Smooth muscle cell (in vitro differentiated cells): ENCODE results near the gene SLC25A43. TPM values are rescaled to one million over a fixed set of nuclear protein-coding genes. Genes with fewer than 3 reads are reported as not detected.
"Not testable (repeated sequence)": the region's sequence is repeated elsewhere in the genome, so short reads cannot be mapped to it uniquely, and the experiment has no call there.

ENCODE experiments used
- DNase-seq: peaks from one replicate; lab custom pipeline; 2025; ENCODE audit not compliant: unreplicated experiment; lab: John Stamatoyannopoulos, UW
- H2AFZ ChIP-seq: fragments of 200-600 bp; sonication (generic); 2 replicates; pipeline ENCODE4 v1.6.0; 2016; ENCODE audit warnings: antibody characterized with exemption, low read depth, mild to moderate bottlenecking
- H3F3A ChIP-seq: fragments of 200-600 bp; sonication (generic); 2 replicates; pipeline ENCODE4 v1.6.0; 2017; ENCODE audit warnings: antibody characterized with exemption, low read depth
- H3K27ac ChIP-seq: fragments of 200-600 bp; sonication (generic); 2 replicates; pipeline ENCODE4 v1.5.1; 2016; ENCODE audit warnings: low read depth, mild to moderate bottlenecking
- H3K27me3 ChIP-seq: fragments of 200-600 bp; sonication (generic); 2 replicates; pipeline ENCODE4 v1.6.1; 2016; ENCODE audit warnings: low read depth, mild to moderate bottlenecking
- H3K36me3 ChIP-seq: fragments of 200-600 bp; sonication (generic); 2 replicates; pipeline ENCODE4 v1.5.1; 2016; ENCODE audit warnings: low read depth
- H3K4me1 ChIP-seq: fragments of 200-600 bp; sonication (generic); 2 replicates; pipeline ENCODE4 v1.5.1; 2016; ENCODE audit warnings: low read depth
- H3K4me2 ChIP-seq: fragments of 200-600 bp; sonication (generic); 2 replicates; pipeline ENCODE4 v1.6.0; 2016; ENCODE audit warnings: mild to moderate bottlenecking
- H3K4me3 ChIP-seq: fragments of 200-600 bp; sonication (generic); 2 replicates; pipeline ENCODE4 v1.5.1; 2016; ENCODE audit warnings: mild to moderate bottlenecking
- H3K79me2 ChIP-seq: fragments of 200-600 bp; sonication (generic); 2 replicates; pipeline ENCODE4 v1.6.0; 2016; ENCODE audit warnings: low read depth, mild to moderate bottlenecking
- H3K9ac ChIP-seq: fragments of 200-600 bp; sonication (generic); 2 replicates; pipeline ENCODE4 v1.6.0; 2016; ENCODE audit warnings: low read depth
- H3K9me3 ChIP-seq: fragments of 200-600 bp; sonication (generic); replicated peaks from 2 replicates; pipeline ENCODE4 v1.5.1; 2016; ENCODE audit warnings: low read depth
- H4K20me1 ChIP-seq: fragments of 200-600 bp; sonication (generic); 2 replicates; pipeline ENCODE4 v1.6.0; 2016; ENCODE audit warnings: low read depth
- WGBS: methylation state at CpG from one replicate; pipeline ENCODE4 v1.1.7; 2016; ENCODE audit warnings: low lambda C conversion rate; 5-methylcytosine and 5-hydroxymethylcytosine counted together
- polyA plus RNA-seq: library from polyadenylated mRNA; unstranded; fragments of >200 nt; fragmentation: Nextera tagmentation; extraction: Ambion mirVana; gene quantifications from 2 replicates; pipeline ENCODE4 v1.2.1, GENCODE V29; 2016
- total RNA-seq: library from RNA; depleted of rRNA; stranded (reverse); fragments of >200 nt; gene quantifications from 2 replicates; pipeline ENCODE4 v1.2.3, GENCODE V29; 2014
- TF ChIP-seq, protein P1 (sequence below): fragments of 200-600 bp; sonication (generic); IDR thresholded peaks from 2 replicates; pipeline ENCODE4 v1.5.1; 2017; ENCODE audit warnings: borderline replicate concordance, mild to moderate bottlenecking, antibody characterized with exemption; ENCODE audit not compliant: insufficient read depth, poor library complexity, severe bottlenecking

SLC25A43 gene
- total and polyA plus RNA-seq, 2 experiments from 2014 or later, result 15.4 to 15.6 TPM

DNA sequence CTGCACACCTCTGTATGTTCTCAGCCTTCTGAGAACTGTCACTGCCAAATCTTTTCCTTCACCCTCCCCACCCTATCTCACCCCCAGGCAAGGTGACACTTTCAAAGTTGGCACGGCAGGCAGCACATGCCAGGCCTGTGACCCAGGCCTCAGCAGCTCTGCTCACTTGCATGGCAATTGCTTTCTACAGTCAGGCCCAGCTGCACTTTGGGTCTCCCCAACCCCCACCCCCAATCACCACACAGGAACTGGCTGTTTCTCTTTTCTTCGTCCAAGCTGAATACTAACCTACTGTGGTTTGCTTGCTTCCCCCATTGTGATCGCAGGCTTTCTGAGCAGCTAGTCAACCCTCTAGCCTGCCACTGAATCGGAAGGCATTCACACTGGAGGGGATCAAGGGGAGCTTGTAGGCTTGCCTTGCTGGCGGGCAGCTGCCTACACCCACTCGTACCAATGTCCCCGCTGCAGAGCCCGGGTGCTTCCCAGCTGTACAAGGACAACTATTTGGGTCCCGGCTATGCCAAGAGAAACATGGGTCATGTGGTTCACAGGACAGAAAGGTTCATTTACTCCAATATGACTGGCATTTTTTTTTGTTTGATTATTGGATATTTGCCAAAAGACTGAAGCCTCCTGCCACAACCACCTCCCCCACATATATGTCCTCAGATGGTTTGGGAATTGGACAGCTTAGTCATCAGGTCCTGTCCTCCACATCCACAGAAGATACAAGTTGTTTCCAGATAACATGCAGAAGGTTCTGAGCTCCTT, 28.1 kb downstream of the SLC25A43 start:
- DNase-seq, result no peak
- H3K27me3 ChIP-seq, result no peaks in the 10 kb centered on the region
- H3K36me3 ChIP-seq, result no peaks in the 10 kb centered on the region
- TF ChIP-seq, protein P1, sequence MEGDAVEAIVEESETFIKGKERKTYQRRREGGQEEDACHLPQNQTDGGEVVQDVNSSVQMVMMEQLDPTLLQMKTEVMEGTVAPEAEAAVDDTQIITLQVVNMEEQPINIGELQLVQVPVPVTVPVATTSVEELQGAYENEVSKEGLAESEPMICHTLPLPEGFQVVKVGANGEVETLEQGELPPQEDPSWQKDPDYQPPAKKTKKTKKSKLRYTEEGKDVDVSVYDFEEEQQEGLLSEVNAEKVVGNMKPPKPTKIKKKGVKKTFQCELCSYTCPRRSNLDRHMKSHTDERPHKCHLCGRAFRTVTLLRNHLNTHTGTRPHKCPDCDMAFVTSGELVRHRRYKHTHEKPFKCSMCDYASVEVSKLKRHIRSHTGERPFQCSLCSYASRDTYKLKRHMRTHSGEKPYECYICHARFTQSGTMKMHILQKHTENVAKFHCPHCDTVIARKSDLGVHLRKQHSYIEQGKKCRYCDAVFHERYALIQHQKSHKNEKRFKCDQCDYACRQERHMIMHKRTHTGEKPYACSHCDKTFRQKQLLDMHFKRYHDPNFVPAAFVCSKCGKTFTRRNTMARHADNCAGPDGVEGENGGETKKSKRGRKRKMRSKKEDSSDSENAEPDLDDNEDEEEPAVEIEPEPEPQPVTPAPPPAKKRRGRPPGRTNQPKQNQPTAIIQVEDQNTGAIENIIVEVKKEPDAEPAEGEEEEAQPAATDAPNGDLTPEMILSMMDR, result no peak
- no peak overlapping the region for H3K9ac ChIP-seq
- no peaks in the 10 kb centered on the region for H3K79me2 ChIP-seq
- H2AFZ ChIP-seq, result no peak overlapping the region
- WGBS, result 77% methylated on average over 9 of the region's 9 CpGs
- no peak overlapping the region for H3K4me3 ChIP-seq
- no peaks in the 10 kb centered on the region for H3F3A ChIP-seq
- no peaks in the 10 kb centered on the region for H4K20me1 ChIP-seq
- H3K4me2 ChIP-seq, result no peak overlapping the region
- H3K4me1 ChIP-seq, result peaks cover 2% of the 10 kb centered on the region
- no peaks in the 10 kb centered on the region for H3K9me3 ChIP-seq
- no peak overlapping the region for H3K27ac ChIP-seq

DNA sequence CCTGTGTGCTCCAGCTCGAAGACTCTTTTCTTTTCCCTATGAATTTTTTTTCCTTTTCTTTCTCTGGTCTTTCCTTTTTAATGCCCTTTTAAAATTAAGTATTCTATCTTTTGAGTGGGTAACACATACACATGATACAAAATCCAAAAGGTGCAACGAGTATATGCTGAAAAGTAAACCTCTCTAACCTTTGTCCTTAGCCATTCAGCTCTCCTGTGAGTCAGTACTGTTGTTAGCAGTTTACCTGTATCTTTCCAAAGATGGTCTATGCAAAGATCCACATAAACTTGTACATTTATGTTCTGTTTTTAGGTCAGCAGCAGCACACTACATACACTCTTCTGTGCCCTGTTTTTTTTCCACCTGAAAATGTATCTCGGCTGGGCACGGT, 28.7 kb downstream of the SLC25A43 start:
- TF ChIP-seq, protein P1, result no peak
- Histone ChIP-seq H3K4me2 (no peak overlapping the region), H3K36me3 (no peaks in the 10 kb centered on the region), H2AFZ (no peak overlapping the region), H3K79me2 (no peaks in the 10 kb centered on the region), H3K4me3 (no peak overlapping the region), H3F3A (no peaks in the 10 kb centered on the region), H4K20me1 (no peaks in the 10 kb centered on the region), H3K4me1 (peaks cover 2% of the 10 kb centered on the region), H3K9ac (no peak overlapping the region), H3K9me3 (no peaks in the 10 kb centered on the region), H3K27me3 (no peaks in the 10 kb centered on the region), H3K27ac (no peak overlapping the region)
- DNase-seq, result no peak
- whole genome bisulfite sequencing, result 74% methylated on average over 4 of the region's 4 CpGs

GRCh38 chrX:119429471-119429870, 30.3 kb downstream of the SLC25A43 start:
- WGBS, result 42% methylated on average over 3 of the region's 4 CpGs
- Histone ChIP-seq H3K4me2 (no peak overlapping the region), H3K9me3 (no peaks in the 10 kb centered on the region), H3K4me1 (peaks cover 2% of the 10 kb centered on the region), H3K27ac (no peak overlapping the region), H4K20me1 (no peaks in the 10 kb centered on the region), H3F3A (no peaks in the 10 kb centered on the region), H3K4me3 (no peak overlapping the region), H3K27me3 (no peaks in the 10 kb centered on the region), H2AFZ (no peak overlapping the region), H3K36me3 (no peaks in the 10 kb centered on the region), H3K9ac (no peak overlapping the region), H3K79me2 (no peaks in the 10 kb centered on the region)
- DNase-seq, result no peak
- TF ChIP-seq, protein P1, result no peak

GRCh38 chrX:119441295-119441694, 42.2 kb downstream of the SLC25A43 start:
- H3K4me1 ChIP-seq, H3K27me3 ChIP-seq, DNase-seq, H3K36me3 ChIP-seq, H3K9ac ChIP-seq, H3K79me2 ChIP-seq, H4K20me1 ChIP-seq, H3K9me3 ChIP-seq, H3K4me2 ChIP-seq, H3K27ac ChIP-seq, H3F3A ChIP-seq, H3K4me3 ChIP-seq, H2AFZ ChIP-seq: not testable (repeated sequence)
- WGBS, result 75% methylated on average over 9 of the region's 17 CpGs
